HG03025 (cell line): ENCODE data around the gene F8.
"Not testable (repeated sequence)": the region's sequence is repeated elsewhere in the genome, so short reads cannot be mapped to it uniquely, and the experiment has no call there.

Source experiments
- ATAC-seq: cut with Tn5 transposase; IDR thresholded peaks from one replicate; pipeline ENCODE4 v1.9.1; 2021; ENCODE audit warnings: mild to moderate bottlenecking, moderate library complexity; ENCODE audit not compliant: unreplicated experiment, low FRiP score

Gene F8

GRCh38 chrX:154988719-154989118, 33.8 kb downstream of the F8 start:
- ATAC-seq: no peak

- no peak for ATAC-seq
Observed at GRCh38 chrX:154987940-154988339, 34.6 kb downstream of the F8 start.

GRCh38 chrX:154986826-154987575, 35.5 kb downstream of the F8 start:
- ATAC-seq: no peak

GRCh38 chrX:154981116-154981411, 41.5 kb downstream of the F8 start:
- peak; percentile 25 for ATAC-seq

GRCh38 chrX:154980330-154981115, 42.0 kb downstream of the F8 start:
- peak; percentile 75 for ATAC-seq

GRCh38 chrX:154979629-154980028, 42.9 kb downstream of the F8 start:
- no peak for ATAC-seq

GRCh38 chrX:154968353-154968752, 54.2 kb downstream of the F8 start:
- ATAC-seq: no peak

- no peak for ATAC-seq
Observed at GRCh38 chrX:154967603-154968002, 54.9 kb downstream of the F8 start.

GRCh38 chrX:154961947-154962346, 60.6 kb downstream of the F8 start:
- ATAC-seq: no peak

GRCh38 chrX:154955799-154956198, 66.7 kb downstream of the F8 start:
- ATAC-seq: not testable (repeated sequence)

- ATAC-seq: not testable (repeated sequence)
Observed at GRCh38 chrX:154939265-154939664, 83.3 kb downstream of the F8 start.

- not testable (repeated sequence) for ATAC-seq
Observed at GRCh38 chrX:154924771-154925170, 97.8 kb downstream of the F8 start.

GRCh38 chrX:154918060-154918483, 104.5 kb downstream of the F8 start:
- no peak for ATAC-seq

GRCh38 chrX:154914052-154914451, 108.5 kb downstream of the F8 start:
- no peak for ATAC-seq

- not testable (repeated sequence) for ATAC-seq
Observed at GRCh38 chrX:154910528-154910927, 112.0 kb downstream of the F8 start.

GRCh38 chrX:154910048-154910447, 112.5 kb downstream of the F8 start:
- ATAC-seq: not testable (repeated sequence)

GRCh38 chrX:154908821-154909220, 113.7 kb downstream of the F8 start:
- no peak for ATAC-seq

GRCh38 chrX:154902408-154902807, 120.1 kb downstream of the F8 start:
- no peak for ATAC-seq

- no peak for ATAC-seq
Observed at GRCh38 chrX:154900323-154900722, 122.2 kb downstream of the F8 start.

GRCh38 chrX:154892296-154892695, 130.2 kb downstream of the F8 start:
- no peak for ATAC-seq

- no peak for ATAC-seq
Observed at GRCh38 chrX:154890990-154891639, 131.4 kb downstream of the F8 start.
